GM23248 (cell line): ENCODE measurements around the gene LIMCH1.

Experiments
- EZH2 ChIP-seq: fragments of 200-600 bp; sonication (generic); IDR thresholded peaks from 2 replicates; pipeline ENCODE4 v1.6.1; 2018; ENCODE audit warnings: antibody characterized with exemption, mild to moderate bottlenecking; ENCODE audit not compliant: insufficient read depth, poor library complexity, severe bottlenecking
- EZH2phosphoT487 ChIP-seq: fragments of 200-600 bp; sonication (generic); IDR thresholded peaks from 2 replicates; pipeline ENCODE4 v1.6.1; 2018; ENCODE audit warnings: antibody characterized with exemption, moderate library complexity, mild to moderate bottlenecking, low read depth; ENCODE audit not compliant: insufficient read depth

DNA sequence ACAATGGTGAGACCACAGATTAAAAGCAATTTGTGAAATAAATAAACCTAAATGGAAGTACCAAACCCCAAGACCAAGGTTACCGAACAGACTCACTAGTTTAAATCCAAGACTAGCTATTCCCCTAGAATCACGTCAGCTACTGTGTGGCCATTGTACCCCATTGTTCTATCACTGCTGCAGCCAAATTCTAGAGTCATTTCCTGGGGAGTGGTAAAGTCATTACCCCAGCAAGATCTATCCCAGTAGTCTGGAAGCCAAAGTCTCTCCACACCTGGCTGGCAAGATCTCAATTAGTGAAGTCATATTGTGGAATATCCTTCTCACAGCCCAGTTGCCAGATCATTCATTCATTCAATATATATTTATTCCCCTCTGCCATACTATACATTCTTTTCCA, 143.1 kb downstream of the LIMCH1 start:
- TF ChIP-seq EZH2: no peak
- no peak for TF ChIP-seq EZH2phosphoT487
